ENCODE data around the gene CDH5.

- no peak for TF ChIP-seq CTCF (IDR thresholded peaks at IDR 0.05; ENCODE audit: insufficient read depth, low read length, poor library complexity, severe bottlenecking)
- TF ChIP-seq EZH2phosphoT487 (conservative IDR thresholded peaks at IDR 0.05; ENCODE audit: low read length), result no peak
These were observed 55.9 kb downstream of the CDH5 start for GRCh38 chr16:66422366-66422765.

All from SU-DHL-6 (cell line).